A549 (cell line): ENCODE results near the gene SNRNP70.

Experiments used
- CHD4 ChIP-seq: fragments of 200-600 bp; sonication (generic); IDR thresholded peaks from 2 replicates; pipeline ENCODE4 v1.6.1; 2016; ENCODE audit warnings: antibody characterized with exemption, mild to moderate bottlenecking, borderline replicate concordance
- CTCF ChIP-seq: fragments of >200 bp; sonication (Bioruptor Twin); formaldehyde crosslinking; IDR thresholded peaks from 3 replicates; pipeline ENCODE4 v1.5.1; 2016
- KDM1A ChIP-seq: fragments of 200-600 bp; sonication (generic); IDR thresholded peaks from 2 replicates; pipeline ENCODE4 v1.6.1; 2016; ENCODE audit warnings: low read depth, mild to moderate bottlenecking
- MAFK ChIP-seq: fragments of 450-650 bp; IDR thresholded peaks from 2 replicates; pipeline ENCODE4 v1.6.1; 2014; ENCODE audit not compliant: partially characterized antibody
- ZC3H11A ChIP-seq: fragments of 450-650 bp; IDR thresholded peaks from 2 replicates; pipeline ENCODE4 v1.6.1; 2014; ENCODE audit warnings: antibody characterized with exemption, mild to moderate bottlenecking
- TF ChIP-seq, protein P1 (sequence below): IDR thresholded peaks from 2 replicates; pipeline ENCODE4 v1.6.1; 2012

GRCh38 chr19:49129238-49129583 lies 44.0 kb downstream of the SNRNP70 start:
- TF ChIP-seq CTCF, result no peak
- no peak for TF ChIP-seq ZC3H11A
- TF ChIP-seq, protein P1, sequence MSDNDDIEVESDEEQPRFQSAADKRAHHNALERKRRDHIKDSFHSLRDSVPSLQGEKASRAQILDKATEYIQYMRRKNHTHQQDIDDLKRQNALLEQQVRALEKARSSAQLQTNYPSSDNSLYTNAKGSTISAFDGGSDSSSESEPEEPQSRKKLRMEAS, result no peak
- TF ChIP-seq MAFK, result no peak
- no peak for TF ChIP-seq CHD4
- no peak for TF ChIP-seq KDM1A
